Esophagus muscularis mucosa (tissue), 3 donors: ENCODE results near the gene HTR1E.
"Not testable (repeated sequence)": the region's sequence is repeated elsewhere in the genome, so short reads cannot be mapped to it uniquely, and the experiment has no call there.

Experiments
- CTCF ChIP-seq, 3 experiments: fragments of 200-600 bp in 2 of 3; fragments of 450-650 bp in 1 of 3; sonication (generic) in 2 of 3; IDR thresholded peaks; one replicate each; pipeline ENCODE4 v1.5.1; 2017 to 2019; ENCODE audit warnings: antibody characterized with exemption in 3 of 3, mild to moderate bottlenecking in 2 of 3, moderate library complexity in 1 of 3
- EP300 ChIP-seq: sonication (generic); formaldehyde crosslinking; IDR thresholded peaks from one replicate; pipeline ENCODE4 v1.6.1; 2017; ENCODE audit warnings: antibody characterized with exemption

- TF ChIP-seq CTCF (IDR thresholded peaks at IDR 0.05); EP300: not testable (repeated sequence)
Observed at GRCh38 chr6:86927859-86928258, 9.5 kb upstream of the HTR1E start.
